HAP-1 (cell line): ENCODE data around the gene PRR29.

ENCODE experiments used
- DNase-seq, 2 experiments: peaks; one replicate each; pipeline ENCODE4 v3.0.0-alpha.2; 2016 to 2020; ENCODE audit warnings: low spot score in 2 of 2
- H3K27me3 ChIP-seq: fragments of 250-450 bp; sonication (Bioruptor Pico); 2 replicates; pipeline ENCODE4 v1.5.1; 2020; ENCODE audit warnings: low read depth, mild to moderate bottlenecking, moderate library complexity
- H3K36me3 ChIP-seq: fragments of 250-450 bp; sonication (Bioruptor Pico); replicated peaks from 2 replicates; pipeline ENCODE4 v1.5.1; 2020; ENCODE audit warnings: mild to moderate bottlenecking
- H3K4me1 ChIP-seq: fragments of 250-450 bp; sonication (Bioruptor Pico); 2 replicates; pipeline ENCODE4 v1.5.1; 2020; ENCODE audit warnings: mild to moderate bottlenecking
- H3K4me3 ChIP-seq: fragments of 250-450 bp; sonication (Bioruptor Pico); 2 replicates; pipeline ENCODE4 v1.5.1; 2020; ENCODE audit warnings: mild to moderate bottlenecking, moderate library complexity
- H3K9me3 ChIP-seq: fragments of 250-450 bp; sonication (Bioruptor Pico); 2 replicates; pipeline ENCODE4 v1.5.1; 2020; ENCODE audit warnings: mild to moderate bottlenecking, moderate library complexity
- in situ Hi-C: fragments of 300-500 bp; cut with MboI; formaldehyde crosslinking; loops from 3 replicates; pipeline ENCODE4 v1.14.3; 2020; ENCODE audit warnings: low sequenced_read_pairs, inconsistent platforms, mixed read lengths

PRR29 gene

DNA sequence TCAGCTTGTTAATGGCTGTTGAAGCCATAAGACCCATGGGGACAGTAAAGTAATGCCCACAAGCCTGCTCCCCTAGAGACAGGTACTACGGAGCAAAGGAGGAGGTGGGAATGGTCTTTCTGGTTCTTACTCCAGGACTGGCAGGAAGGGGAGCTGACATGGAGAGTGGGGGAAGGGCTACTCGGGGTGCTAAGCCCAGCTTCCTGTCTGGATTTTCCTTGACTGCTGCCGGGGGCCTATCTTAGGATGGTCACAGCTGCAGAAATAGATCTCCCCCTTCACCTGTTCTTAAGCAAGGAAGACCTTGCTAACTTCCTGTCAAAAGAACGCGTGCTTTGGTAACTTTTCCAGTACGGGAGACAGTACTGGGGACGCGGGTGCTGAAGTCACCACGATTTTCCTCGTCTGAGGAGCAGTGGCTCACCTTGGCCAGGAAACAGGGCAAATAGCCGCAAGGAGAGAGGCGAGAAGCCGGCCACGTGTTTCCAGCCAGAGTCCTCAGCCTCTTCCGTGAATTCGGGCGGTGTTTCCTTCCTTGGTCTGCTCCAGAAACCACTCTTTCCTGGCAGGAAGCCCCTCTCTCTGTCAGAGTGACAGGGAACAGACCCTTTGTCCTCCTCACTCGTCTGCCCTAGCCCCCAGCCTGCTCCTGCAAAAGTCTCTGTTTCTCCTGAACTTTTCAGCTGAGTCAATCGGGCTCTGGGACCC lies 656 bp upstream of the PRR29 start:
- Histone ChIP-seq H3K9me3 (no peaks in the 10 kb centered on the region), H3K4me1 (no peaks in the 10 kb centered on the region), H3K27me3 (peaks cover 18% of the 10 kb centered on the region), H3K36me3 (no peaks in the 10 kb centered on the region), H3K4me3 (no peak overlapping the region)
- DNase-seq, result no peak
- in situ Hi-C loops, result no loop called here

DNA sequence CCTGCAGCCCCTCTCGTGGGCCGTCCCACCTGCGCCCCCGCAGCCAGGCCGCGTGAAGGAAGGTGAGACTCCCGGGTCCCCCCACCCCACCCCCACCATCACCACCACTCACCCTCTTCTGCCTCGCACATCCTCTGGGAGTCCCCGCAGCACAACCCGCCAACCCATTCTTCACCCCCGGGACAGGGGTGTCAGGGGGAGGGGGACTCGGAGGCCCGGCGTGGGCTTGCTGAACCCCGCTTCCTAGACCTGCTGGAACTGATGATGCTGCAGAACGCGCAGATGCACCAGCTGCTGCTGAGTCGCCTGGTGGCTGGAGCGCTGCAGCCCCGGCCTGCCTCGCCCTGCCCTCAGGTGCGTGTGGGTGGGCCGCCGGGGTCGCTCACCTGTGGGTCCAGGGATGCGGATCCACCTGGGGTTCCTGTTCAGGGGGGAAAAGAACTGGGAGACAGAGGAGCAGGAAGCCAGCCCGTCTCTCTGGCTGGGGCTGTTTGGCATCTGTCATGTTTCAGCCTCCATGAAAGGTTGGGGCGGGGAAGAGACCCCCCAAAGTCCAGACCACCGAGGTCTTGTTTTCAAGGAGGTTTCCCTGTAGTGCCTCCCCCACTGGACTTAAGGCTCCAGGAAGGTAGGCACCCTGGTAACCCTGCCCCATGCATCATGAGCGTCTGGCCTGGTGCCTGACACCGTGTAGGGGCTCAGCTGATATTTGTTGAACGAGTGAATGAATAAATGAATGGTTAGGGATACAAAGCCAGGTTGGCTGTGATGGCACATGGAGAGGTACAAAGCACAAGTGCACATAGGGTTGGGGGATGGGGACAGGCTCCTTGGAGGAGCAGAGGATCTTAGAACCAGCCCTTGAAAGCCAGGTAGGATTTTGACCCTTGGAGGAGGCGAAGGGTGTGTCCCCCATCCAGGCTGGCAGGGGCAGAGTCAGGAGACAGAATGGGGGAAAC lies 849 bp downstream of the PRR29 start:
- in situ Hi-C loops, result no loop called here
- H3K4me1 ChIP-seq, result no peaks in the 10 kb centered on the region
- H3K27me3 ChIP-seq, result peaks cover 11% of the 10 kb centered on the region; the same call in 1 of the 2 replicates
- DNase-seq, result no peak
- H3K4me3 ChIP-seq, result peak overlapping the region; percentile 36
- no peaks in the 10 kb centered on the region for H3K36me3 ChIP-seq
- no peaks in the 10 kb centered on the region for H3K9me3 ChIP-seq

DNA sequence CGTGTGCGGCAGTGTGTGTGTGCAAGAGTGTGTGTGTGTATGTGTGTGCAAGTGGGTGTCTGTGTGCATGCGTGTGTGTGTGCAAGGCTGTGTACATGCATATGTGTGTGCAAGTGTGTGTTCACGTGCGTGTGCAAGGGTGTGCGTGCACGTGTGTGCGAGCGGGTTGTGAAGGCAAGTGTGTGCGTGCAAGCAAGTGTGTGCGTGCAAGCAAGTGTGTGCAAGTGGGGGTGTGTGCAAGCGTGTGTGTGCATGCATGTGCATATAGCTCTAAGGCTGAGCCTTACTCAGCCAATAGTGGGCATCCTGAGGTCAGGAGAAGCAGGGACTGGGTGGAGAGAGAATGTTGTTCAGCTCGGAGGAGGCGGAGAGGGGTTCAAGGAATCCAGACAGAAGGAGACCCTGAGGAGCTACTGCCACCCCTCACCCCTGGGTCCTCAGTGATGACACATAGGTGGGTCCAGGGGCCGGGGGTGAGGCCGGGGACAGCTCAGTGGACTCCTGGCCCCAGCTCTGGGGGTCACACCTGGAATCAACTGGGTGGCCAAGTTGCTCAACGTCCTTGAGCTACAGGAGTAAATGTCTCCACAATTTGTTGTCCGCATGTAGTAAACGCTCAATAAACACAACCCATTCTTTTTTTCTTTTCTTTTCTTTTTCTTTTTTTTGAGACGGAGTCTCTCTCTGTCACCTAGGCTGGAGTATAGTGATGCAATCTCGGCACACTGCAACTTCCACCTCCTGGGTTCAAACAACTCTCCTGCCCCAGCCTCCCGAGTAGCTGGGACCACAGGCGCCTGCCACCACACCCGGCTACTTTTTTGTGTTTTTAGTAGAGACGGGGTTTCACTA lies 1.8 kb downstream of the PRR29 start:
- no peak for DNase-seq
- Histone ChIP-seq H3K27me3 (peaks cover 8% of the 10 kb centered on the region; the same call in 1 of the 2 replicates), H3K9me3 (no peaks in the 10 kb centered on the region), H3K36me3 (no peaks in the 10 kb centered on the region), H3K4me3 (no peak overlapping the region), H3K4me1 (no peaks in the 10 kb centered on the region)
- in situ Hi-C loops, result no loop called here

DNA sequence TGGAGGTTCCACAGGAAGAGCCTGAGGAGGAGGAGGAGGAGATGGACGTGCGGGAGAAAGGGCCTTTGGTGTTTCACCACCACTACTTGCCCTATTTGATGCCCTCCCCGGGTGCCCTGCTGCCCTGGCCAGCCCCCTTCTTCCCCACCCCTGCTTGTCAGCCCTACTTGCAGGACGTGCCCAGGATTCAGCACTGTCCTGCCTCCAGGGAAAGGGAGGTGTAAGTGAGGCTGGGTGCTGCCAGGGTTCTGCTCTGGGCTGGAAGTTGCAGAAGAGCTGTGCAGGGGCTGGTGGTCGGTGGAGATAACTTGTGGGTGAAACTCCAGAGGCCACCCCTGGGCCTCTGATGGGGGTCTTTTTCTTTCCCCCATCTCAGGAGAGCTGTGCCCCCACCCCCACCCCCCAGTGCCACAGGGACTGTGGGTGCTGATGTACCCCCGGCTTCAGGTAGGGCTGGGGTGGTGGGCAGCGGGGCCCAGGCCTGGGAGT lies 3.0 kb downstream of the PRR29 start:
- no peaks in the 10 kb centered on the region for H3K36me3 ChIP-seq

DNA sequence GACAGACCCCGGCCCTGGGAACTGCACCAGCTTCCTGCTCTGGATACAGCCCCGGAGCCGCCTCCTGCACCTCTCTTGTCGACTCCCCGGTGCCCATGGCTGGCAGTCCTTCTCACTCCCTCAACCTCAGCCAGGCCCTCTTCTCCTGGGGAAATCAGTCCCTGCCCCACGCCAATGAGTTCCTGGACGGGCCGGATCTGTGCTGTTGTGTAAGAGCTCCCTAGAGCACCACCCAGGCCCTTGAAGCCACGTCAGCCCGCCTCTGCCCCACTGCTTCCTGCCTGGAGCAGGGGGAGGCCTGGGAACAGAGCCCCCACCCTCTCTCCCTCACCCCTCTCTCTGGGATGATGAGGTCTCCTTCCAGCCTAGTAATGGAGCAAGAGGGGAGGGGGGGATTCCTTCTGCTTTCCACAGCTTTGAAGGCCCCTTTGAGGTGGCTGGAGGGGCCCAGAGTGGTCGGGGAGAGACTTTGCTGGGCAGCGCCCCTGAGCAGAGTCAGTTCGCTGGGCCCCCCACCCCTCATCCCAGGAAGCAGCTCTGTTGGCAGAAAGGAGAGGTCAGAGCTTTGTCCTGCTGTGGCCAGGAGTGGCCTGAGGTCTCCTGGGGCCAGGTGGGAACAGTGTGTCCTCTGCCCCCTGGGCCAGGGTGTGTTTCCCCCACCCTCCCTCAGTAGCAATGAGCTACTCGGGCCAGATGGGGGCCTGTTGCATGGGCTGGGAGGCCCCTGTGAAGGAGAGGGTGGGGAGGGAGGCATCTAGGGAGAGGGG lies 3.8 kb downstream of the PRR29 start:
- Histone ChIP-seq H3K4me3 (no peak overlapping the region), H3K4me1 (no peaks in the 10 kb centered on the region), H3K36me3 (no peaks in the 10 kb centered on the region), H3K9me3 (no peaks in the 10 kb centered on the region), H3K27me3 (peaks cover 7% of the 10 kb centered on the region; the same call in 1 of the 2 replicates)
- no peak for DNase-seq
- in situ Hi-C loops, result no loop called here

More for the DNA sequence above, 3.0 kb downstream of the PRR29 start:
- H3K4me1 ChIP-seq, result no peaks in the 10 kb centered on the region
- no peaks in the 10 kb centered on the region for H3K9me3 ChIP-seq
- in situ Hi-C loops, result no loop called here
- H3K4me3 ChIP-seq, result no peak overlapping the region
- DNase-seq, result no peak
- H3K27me3 ChIP-seq, result peaks cover 7% of the 10 kb centered on the region; the same call in 1 of the 2 replicates

DNA sequence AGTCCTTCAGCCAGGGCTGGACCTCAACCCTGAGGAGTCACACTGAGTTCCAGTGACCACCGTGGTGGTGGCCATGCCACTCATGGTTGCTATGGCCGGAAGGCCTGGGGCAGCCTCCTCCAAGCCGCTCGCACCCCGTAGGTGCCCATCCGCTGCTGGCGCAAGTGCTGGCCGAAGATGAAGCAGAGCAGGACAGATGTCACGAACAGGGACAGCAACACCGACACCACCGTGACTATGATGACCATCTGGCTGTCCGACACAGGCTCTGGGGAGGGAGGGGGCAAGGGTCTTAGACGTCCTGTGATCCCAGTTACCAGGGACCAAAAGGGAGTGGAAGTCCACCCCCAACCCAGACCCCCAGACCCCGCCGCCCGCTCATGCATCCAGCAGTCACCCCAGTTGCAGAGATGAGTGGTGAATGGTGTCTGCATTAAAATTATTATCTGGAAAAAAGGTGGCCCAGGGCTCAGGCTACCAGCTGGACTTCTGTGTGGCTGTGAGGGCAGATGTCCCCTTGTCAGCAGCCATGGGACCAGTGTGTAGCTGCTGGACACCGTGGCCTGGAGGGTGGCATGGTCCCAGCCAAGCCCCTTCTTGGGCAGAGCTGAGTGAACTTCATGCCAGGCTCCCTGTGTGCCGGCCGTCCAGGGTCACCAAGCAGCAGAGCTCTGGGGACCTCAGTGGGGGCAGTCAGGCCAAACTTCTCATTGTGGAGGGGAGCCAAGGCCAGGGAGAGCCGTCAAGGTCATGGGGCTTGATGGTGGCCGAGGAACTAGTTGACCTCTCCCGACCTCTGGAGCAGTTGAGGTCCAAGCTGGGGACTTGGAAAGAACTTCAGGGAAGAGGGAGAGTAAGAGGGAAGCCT lies 4.7 kb downstream of the PRR29 start:
- DNase-seq, result no peak
- Histone ChIP-seq H3K4me1 (no peaks in the 10 kb centered on the region), H3K27me3 (peaks cover under 1% of the 10 kb centered on the region; the same call in 1 of the 2 replicates), H3K4me3 (no peak overlapping the region), H3K36me3 (no peaks in the 10 kb centered on the region), H3K9me3 (no peaks in the 10 kb centered on the region)
- in situ Hi-C loops, result no loop called here

DNA sequence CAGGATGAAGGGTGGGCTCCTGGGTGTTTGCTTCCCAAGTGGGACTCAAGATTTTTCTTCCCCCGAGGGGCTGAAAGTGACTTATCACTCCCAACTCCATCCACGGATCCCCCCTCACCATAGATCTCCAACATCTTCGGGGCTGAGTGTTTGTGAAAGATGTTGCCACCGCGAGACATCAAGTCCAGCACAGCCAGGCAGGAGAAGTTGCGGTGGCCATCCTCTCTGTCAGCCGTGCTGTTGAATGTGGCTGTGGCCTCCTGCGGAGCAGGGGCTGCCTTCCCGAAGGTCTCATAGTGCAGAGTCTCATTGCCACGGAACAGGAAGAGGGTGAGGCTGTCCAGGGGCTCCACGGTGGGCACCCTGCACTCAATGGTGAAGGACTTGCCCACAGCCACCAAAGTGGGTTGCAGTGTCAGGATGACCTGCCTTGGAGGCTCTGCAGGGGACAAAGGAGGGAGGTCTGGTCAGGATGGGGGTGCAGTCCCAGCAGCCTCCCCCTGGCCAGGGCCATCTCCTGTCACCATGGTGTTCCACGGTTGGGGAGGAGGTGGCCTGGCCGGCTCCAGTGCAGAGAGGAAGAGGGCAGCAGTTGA lies 5.5 kb downstream of the PRR29 start:
- Histone ChIP-seq H3K9me3 (no peaks in the 10 kb centered on the region), H3K36me3 (no peaks in the 10 kb centered on the region), H3K4me1 (no peaks in the 10 kb centered on the region), H3K4me3 (no peak overlapping the region), H3K27me3 (no peaks in the 10 kb centered on the region)
- in situ Hi-C loops, result no loop called here
- no peak for DNase-seq

DNA sequence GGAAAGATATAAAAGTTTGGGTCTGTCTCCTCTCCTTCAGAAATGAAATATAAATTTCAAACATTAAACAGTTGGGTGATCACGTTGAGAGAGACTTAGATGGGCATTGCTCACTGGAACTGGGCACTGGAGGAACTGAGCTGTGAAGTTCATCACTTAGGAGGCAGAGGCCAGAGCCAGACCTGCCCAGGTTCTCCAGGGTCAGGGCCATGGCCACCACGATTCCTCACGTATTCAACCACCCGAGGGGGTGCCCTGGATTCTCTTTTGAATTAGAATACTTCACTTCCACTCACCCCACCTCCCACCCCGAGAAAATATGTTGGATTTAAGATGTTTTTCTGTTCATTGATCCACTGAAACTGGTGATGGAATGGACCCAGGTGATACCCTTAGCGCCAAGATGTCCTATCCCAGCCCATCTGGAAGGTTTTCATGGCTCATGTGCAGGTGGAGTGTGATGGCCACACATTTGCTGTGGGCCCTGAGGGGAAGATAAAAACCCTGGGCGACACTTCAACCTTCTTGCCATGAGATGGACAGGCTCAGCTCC lies 6.1 kb downstream of the PRR29 start:
- no peak for DNase-seq
- Histone ChIP-seq H3K36me3 (no peaks in the 10 kb centered on the region), H3K4me1 (no peaks in the 10 kb centered on the region), H3K9me3 (no peaks in the 10 kb centered on the region), H3K4me3 (no peak overlapping the region), H3K27me3 (no peaks in the 10 kb centered on the region)
- in situ Hi-C loops, result no loop called here

DNA sequence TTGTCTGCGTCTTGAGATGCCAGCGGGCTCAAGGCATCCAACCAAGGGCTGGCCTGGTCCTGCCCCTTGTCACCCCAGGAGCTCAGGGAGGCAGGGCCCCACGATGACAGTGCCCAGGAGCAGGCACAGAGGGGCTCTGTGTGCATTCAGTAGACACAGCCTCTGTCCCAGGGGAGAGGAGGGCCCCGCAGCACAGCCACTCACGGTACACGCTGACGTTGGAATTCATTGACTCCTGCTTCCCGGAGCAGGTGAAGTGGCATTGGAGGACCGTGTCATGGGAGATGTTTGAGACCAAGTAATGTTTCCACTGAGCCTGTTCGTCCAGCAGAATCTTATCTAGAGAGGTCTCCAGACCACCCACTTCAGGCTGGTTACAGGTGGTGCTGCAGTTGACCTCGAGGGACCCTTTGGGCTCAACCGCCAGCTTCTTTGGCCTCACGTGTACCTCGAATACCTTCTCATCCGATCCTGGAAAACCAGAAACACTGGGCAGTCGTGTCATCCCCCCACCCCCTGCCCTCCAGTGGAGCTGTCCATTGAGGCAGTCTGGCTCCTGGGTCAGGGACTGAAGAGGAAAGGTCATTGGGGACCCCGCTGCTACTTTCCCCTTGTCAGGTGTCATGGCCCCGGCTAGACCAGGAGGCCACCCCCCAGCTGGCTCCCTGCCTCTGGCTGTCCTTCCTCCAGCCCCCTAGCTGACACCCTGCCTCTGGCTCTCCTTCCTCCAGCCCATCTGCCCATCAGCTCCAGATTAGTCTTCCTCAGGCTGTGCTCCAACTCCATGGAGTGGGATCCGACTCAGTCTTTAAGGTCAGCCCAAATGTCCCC lies 7.0 kb downstream of the PRR29 start:
- H3K36me3 ChIP-seq, result no peaks in the 10 kb centered on the region

DNA sequence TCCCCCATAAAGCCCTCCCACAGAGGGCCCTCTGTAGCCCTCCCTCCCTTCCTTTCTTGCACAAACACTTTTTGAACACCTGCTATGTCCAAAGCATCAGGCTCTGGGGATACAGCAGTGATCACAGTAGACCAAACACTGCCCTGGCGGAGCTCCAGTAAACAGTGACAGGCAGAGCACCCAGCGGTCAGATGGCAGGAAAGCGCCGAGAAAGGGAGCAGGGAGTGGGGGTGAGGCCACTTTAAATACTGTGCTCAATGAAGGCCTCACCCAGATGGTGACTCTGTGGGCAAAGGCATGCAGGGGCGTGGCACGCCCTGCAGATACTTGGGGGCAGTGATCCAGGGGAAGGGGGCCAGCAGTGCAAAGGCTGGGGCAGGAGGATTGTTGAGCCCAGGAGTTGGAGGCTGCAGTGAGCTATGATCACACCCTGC lies 7.6 kb downstream of the PRR29 start:
- Histone ChIP-seq H3K27me3 (no peaks in the 10 kb centered on the region), H3K36me3 (no peaks in the 10 kb centered on the region), H3K4me3 (no peak overlapping the region), H3K4me1 (no peaks in the 10 kb centered on the region), H3K9me3 (no peaks in the 10 kb centered on the region)
- DNase-seq, result no peak
- in situ Hi-C loops, result no loop called here

More for the DNA sequence above, 7.0 kb downstream of the PRR29 start:
- Histone ChIP-seq H3K9me3 (no peaks in the 10 kb centered on the region), H3K4me1 (no peaks in the 10 kb centered on the region), H3K4me3 (no peak overlapping the region), H3K27me3 (no peaks in the 10 kb centered on the region)
- in situ Hi-C loops, result no loop called here
- DNase-seq, result peak in 1 of 2 experiments; percentile 3
